GM19351 (cell line): ENCODE results near the gene RHOT1.
"Not testable (repeated sequence)": the region's sequence is repeated elsewhere in the genome, so short reads cannot be mapped to it uniquely, and the experiment has no call there.

Experiments
- ATAC-seq: cut with Tn5 transposase; IDR thresholded peaks from one replicate; pipeline ENCODE4 v1.9.1; 2021; ENCODE audit warnings: mild to moderate bottlenecking, moderate library complexity; ENCODE audit not compliant: unreplicated experiment

The RHOT1 gene

GRCh38 chr17:32158870-32159585, 16.7 kb downstream of the RHOT1 start:
- no peak for ATAC-seq

- no peak for ATAC-seq
Measured at GRCh38 chr17:32159586-32160438, 17.5 kb downstream of the RHOT1 start.

DNA sequence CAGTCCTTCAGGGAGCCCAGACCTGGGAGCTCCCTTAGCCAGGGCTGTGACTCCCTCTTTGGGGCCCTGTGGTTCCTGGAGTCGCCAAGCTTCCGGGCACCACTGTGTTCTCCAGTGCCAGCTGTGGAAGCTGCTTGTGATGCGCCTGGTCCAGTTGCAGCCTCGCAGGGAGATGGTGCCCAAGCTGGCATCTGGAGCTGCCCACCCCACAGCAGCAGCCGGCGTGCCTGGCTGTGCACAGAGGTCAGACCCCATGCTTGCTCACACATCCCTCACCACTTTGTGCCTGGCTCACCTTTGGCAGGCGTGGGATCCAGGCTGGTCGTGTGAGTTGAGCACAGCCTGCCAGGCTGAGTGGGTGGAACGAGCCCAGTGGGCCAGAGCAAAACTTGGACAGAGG, 18.2 kb downstream of the RHOT1 start:
- ATAC-seq = no peak

DNA sequence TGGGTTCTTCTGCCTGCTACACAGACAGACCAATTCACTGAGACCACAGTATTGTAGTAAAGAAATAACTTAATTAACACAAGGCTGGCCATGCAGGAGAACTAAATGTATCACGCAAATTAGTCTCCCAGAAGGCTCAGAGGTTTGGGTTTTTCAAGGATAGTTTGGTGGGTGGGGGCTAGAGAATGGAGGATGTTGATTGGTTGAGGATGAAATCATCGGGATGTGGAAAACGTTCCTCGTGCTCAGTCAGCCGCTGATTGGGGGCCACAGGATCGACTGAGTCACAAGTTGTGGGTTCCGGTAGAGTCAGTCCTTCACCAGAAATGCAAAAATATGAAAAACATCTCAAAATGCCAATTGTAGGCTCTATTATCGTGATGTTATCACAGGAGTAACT, 18.7 kb downstream of the RHOT1 start:
- ATAC-seq = no peak

GRCh38 chr17:32161506-32162365, 19.4 kb downstream of the RHOT1 start:
- no peak for ATAC-seq

DNA sequence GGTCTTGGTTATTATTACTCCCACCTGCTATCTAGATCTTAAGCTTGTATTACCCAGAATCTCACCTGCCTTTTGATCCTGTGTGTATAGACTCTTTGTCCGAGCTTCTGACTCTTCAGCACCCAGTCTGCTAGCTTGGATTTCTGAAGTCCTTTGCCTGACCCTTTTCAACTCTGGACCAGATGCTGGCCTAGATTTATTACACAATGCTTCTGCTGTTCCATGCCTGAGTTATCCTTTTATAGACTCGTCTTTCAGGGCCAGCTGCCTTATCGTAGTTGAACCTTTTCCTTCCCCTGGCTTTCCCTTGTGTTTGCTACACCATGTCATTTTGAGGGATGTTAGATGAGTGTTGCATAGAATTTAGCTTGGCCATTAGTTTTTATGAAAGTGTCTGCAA, 32.6 kb downstream of the RHOT1 start:
- ATAC-seq = no peak

- not testable (repeated sequence) for ATAC-seq
Measured at GRCh38 chr17:32178679-32179078, 36.4 kb downstream of the RHOT1 start.

GRCh38 chr17:32179103-32179502, 36.8 kb downstream of the RHOT1 start:
- ATAC-seq = not testable (repeated sequence)

DNA sequence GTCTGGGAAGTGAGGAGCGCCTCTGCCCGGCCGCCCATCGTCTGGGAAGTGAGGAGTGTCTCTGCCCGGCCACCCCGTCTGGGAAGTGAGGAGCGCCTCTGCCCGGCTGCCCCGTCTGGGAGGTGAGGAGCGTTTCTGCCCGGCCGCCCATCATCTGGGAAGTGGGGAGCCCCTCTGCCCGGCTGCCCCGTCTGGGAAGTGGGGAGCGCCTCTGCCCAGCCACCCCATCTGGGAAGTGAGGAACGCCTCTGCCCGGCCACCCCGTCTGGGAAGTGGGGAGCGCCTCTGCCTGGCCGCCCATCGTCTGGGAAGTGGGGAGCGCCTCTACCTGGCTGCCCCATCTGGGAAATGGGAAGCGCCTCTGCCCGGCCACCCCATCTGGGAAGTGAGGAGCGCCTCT, 37.2 kb downstream of the RHOT1 start:
- ATAC-seq = not testable (repeated sequence)

GRCh38 chr17:32180262-32180661, 38.0 kb downstream of the RHOT1 start:
- not testable (repeated sequence) for ATAC-seq

- ATAC-seq = no peak
Measured at GRCh38 chr17:32185875-32186274, 43.6 kb downstream of the RHOT1 start.

GRCh38 chr17:32187271-32187670, 45.0 kb downstream of the RHOT1 start:
- no peak for ATAC-seq

GRCh38 chr17:32189343-32189742, 47.0 kb downstream of the RHOT1 start:
- ATAC-seq = no peak

DNA sequence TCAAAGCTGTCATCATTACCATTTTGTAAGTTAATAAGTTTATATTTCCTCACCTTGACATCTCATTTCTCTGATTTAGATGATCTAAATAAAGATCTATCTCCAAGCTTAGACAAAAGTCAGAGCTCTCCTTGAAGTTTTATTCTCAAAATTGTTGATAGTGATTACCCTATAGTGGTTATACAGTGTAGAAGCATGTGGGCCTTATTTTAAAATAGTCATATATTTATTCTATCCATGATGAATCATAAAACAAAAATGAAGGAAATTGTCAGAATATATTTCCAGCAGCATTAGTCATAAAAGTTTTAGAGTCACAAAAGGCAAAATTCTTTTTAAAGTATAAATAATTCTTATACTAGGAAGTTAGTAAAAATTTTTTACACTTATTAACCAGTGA, 49.0 kb downstream of the RHOT1 start:
- ATAC-seq = no peak

- ATAC-seq = no peak
Measured at GRCh38 chr17:32192379-32192778, 50.1 kb downstream of the RHOT1 start.

GRCh38 chr17:32197987-32198386, 55.7 kb downstream of the RHOT1 start:
- no peak for ATAC-seq

DNA sequence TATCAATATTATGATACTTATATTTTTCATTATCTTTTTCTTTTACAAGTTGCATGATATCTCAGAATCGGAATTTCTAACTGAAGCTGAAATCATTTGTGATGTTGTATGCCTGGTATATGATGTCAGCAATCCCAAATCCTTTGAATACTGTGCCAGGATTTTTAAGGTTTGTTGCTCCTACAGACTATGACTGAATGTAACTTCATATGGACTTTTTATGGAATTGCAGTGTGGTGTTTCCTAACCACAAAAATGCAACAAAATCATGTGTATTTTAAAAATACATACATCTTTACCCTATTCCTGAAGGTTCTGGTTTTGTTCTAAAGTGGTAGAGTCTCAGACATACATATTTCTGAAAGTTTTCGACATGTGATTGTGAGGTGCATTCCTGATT, 64.6 kb downstream of the RHOT1 start:
- ATAC-seq = no peak

GRCh38 chr17:32208436-32208835, 66.1 kb downstream of the RHOT1 start:
- ATAC-seq = no peak

DNA sequence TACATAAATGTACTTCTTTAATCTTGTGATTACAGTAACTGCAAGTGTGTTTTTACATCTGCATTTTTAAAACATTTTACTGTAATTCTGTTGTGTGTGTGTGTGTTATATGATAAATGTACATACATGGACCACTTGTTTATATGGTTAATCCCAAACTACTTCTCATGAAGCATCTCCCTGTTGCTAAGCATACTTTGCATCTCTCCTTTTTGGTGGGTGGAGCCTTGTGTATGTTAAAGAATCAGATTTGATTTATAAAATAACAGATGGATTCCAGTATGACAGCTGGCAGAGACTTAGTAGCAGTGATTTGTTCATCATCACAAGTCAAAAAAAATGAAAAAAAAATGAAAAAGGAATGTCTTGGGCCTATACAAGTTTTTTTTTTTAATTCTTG, 67.3 kb downstream of the RHOT1 start:
- no peak for ATAC-seq

DNA sequence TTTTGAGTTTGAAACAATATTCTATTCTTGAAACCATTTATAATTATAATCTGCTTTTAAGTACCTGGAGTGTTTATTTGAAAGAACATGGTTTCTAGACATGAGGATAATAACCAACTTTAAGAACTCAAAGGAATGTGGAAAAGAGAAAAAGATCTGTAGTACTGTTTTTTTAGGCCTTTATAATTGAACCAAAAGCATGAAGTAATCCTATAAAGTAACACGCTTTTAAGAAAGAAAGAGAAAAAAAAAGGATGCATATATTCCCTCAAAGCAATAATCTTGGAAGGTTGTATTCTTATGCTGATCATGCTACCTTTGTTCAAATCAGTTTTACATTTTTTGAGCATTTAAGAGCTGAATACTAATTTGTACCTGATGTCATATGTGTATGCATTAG, 69.4 kb downstream of the RHOT1 start:
- no peak for ATAC-seq

DNA sequence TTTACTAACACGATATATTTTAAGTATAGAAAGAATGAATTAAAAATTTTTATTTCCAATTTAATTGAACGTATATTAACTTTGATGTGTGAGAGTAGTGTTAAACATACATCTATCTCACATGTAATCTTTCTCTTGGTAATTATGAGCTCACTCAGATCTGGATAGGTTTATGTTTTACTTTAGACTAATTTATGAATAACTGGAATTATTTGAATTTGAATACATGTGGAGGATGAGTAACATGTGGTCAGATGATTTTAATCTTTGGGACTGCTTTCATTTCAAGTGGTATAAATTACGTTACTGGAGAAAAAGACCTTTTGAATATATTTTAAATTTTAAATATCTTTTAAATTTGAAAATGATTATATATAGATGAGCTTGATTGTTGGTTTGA, 73.4 kb downstream of the RHOT1 start:
- no peak for ATAC-seq
